HG02973 (cell line): ENCODE measurements around the gene PCCA.

Experiments
- ATAC-seq: cut with Tn5 transposase; IDR thresholded peaks from one replicate; pipeline ENCODE4 v1.9.1; 2021; ENCODE audit warnings: moderate library complexity; ENCODE audit not compliant: unreplicated experiment

The PCCA gene

GRCh38 chr13:100534911-100535310, 446.0 kb downstream of the PCCA start:
- no peak for ATAC-seq

DNA sequence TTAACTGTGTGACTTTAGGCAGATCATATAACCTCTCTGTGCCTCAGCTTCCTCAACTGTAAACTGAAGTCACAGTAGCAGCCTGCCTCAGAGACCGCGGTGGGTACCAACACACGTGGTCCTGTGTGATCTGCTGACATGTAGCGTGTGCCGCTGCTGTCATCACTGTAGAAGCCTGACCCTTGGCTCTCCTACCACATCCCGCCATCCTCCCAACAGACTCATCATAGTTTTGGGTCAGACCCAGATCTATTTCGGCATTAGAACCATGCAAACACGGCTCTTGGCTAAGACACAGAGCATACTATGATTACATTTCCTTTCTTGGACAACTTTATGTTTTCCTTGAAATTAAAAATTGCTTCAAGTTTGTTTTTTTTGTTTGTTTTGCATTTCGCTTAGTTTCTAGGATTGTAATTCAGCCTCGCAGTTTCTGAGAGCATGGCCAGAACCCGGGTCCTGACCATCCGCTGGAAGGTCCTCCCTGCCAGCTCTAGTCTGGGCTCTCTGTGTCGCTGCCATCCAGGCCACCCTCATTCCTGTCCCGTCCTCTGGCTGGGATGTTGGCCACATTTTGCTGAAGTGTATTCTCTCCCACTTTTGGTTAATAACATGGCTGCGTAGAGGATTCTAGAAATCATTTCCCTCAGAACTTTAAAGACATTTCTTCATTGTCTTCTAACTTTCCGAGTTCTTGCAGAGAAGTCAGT, 446.7 kb downstream of the PCCA start:
- ATAC-seq, result no peak

DNA sequence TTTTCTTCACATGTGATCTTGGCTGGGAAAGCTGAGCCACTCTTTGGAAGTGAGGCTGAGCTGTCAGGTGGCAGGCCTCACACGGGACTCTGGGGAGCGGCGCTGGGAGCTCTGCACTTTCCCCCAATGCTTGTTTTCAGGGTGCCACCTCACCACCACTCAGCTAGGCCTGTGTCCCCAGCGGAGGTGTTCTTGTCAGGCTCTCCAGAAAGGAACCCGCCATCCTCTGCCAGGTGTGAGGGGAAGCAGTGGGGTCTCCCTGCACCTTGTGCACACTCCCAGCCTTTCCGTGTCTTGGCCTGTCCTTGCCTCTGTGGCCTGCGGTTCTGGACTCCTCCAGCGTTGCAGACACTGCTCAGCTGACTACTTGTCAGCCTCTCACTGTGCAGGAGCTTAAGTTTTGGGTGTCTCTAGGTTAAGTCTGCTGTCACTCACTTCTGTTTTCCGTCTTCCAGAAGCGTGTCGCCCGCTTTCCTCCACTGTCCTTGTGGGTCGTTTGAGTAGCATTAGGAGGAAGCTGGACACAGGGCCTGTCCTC, 447.8 kb downstream of the PCCA start:
- ATAC-seq, result no peak

DNA sequence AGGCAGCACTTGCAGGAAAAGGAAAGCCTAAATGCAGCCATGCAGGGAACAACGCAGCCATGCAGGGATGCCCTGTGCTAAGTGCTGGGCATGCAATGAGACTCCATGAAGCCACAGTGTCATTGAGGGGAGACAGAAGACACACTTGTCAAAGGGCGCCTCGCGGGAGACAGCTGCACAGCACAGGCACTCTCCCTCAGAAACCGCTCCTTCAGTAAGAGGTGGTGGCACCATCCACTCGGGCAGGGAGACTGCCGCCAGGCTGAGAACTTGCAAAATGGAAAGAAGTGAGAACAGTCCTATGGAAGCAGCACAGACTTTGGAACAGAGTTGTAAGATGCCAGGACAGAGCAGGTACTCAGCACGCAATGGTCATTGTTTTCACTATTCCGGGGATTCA, 448.6 kb downstream of the PCCA start:
- no peak for ATAC-seq

DNA sequence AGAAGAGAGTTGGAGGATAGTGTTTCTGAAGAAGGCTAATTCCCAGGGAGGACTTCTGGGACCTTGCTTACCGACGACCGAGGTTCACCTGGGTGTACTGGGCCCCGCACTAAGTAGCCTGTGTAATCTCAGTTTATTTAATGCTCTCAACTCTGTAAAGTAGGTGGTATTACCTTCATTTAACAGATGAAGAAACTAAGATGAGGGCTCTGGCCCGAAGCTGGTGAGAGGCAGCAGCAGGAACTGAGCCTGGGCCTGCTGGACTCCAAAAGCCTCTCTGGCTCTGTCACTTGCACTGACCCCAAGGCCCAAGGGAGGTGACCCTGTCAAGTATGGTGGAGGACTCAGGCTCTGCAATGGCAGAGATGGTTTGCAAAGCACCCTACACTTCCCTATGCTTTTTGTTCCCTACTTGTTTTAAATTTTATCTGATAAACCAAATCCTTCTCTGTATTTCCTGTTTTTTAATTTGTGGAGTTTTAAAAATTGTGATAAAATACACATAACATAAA, 449.1 kb downstream of the PCCA start:
- ATAC-seq, result no peak

DNA sequence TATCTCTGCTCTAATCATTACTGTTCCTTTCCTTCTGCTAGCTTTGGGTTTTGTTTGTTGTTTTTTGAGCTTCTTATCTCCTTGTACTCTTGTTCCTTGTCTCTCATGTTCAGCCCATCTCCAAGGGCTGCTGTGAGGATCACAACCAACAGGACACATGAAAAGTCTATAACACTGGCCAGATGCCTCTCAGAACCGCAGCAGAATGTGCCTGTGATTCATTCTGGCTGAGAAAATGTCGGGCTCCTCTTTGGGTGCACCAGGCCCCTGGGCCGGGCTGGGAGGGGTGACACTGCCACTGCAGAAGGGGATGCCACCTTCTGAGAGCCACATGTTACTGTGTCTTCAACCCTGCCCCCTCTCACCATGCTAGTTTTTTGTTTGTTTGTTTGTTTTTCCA, 451.7 kb downstream of the PCCA start:
- ATAC-seq, result no peak

DNA sequence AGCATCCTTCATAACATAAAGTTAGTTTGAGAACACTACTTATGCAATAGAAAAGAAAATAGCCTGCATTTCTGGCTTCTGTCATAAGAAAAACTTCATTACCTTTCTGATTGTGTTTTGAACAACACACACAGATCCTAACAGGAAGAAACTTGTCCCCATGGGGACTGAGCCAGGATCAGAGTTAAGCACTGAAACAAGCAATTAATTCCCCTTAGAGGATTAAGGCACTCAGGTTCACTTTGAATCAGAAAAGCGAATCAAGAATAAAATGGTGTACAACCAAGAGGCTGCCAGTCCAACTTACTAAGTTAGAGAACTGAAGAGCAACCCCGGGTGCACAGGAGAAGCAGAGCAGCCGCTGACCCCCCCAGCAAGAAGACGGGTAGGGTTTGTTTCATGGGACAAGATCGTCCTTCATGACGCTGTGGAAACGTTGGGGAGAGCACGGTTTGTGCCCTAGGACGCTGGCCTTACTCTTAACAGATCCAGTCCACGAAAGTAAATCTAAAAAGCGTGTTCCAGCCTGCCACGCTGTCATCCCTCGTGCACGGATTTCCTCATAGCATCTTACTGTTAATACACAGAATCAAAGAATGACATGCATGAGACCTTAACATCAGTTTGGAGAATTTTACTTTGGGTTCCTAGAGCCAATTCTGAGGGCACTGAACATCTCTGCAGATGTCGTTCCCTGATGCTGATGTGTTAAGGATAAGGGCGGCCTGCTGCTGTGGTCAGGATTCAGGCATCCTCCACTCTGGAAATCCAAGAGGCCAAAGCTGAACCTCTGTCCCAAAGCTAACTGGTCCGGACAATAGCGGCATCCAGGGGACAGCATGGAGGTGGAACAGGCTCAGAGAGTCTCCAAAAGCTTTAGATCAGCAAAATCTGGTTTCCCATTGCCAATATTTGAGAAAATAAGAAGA, 453.3 kb downstream of the PCCA start:
- ATAC-seq, result no peak

DNA sequence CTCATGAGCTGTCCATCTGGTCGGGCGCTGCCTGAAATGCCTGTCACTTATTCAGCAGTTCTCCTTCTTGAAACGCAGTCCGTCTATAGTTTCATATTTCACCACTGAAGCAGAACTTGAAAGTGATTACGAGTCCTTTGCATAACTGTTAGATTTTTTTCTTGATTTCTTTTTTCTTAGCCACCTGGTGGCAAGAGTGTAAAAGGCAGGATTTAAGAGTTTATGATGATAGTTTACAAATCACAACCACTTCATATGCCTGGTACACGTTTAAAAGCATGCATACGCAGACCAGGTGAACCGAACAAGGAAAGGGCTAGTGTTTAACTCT, 453.9 kb downstream of the PCCA start:
- ATAC-seq, result peak; percentile 90

DNA sequence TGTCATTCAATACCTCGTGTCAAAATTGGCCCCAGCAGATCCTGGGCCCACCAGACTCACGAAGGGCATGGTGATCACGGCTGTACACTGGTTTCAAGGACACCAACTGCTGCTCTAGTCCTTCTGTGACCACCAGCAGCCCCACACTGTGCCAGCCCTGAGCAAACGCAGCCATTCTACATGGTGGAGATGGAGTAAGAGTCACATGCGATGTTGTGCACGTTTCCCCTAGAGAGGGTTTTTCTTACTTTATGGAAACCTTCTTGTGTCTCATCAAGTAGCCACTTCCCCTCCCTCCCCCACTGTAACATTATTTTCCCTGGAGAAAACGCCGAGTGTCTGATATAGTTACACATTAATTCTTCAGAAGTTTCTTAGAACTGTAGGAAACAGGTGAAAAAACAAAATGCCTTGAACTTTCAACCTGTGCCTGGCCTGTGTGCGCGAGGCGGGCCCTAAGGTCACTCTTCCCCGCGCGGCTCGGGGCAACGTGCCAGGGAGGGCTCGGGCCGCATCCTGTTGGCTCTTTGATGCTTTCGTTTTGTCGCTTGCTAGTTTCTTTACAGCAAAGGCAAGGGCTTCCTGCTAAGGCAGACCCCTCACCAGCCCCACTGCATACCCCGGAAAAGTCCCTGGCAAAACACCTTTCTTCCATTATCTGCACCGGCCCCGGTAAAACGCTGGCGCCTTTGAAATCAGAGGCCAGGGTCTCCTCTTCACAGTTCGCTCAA, 455.1 kb downstream of the PCCA start:
- ATAC-seq, result no peak

DNA sequence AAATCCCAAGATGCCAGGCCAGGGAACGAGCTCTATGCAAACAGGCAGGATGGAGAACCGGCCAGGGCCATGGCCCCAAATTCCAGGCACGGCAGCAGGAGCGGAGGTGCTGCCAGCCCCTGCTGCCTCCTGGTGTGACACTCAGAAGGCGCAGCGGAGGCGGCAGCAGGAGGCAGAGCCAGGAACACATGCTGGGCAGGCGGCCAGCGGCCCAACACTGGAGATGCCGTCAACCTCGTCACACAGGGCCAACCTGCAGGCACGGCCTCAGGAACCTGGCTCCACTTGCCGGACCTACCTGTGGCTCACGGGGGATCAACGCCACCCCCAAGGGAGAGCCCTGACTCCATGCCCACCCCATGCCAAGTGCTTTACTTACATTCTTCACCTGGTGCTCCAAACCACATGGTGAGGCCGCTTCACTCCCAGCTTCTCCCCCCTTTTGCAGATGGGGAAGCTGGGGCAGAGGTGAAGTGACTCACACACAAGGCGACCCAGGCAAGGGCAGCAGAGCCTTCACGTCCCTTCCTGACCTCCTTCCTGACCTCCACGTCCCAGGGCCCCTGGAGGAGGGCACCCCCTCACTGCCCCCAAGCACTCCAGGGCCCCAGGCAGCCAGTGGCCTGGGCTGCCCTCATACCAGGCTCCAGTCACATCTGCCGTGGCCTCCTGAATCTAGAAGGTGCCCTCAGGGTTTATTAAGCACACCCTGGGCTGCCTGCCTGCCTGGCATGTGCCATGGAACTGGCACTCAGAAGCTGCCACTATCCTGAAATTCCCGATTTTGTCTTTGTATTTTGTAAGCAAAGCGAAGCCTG, 456.2 kb downstream of the PCCA start:
- no peak for ATAC-seq

DNA sequence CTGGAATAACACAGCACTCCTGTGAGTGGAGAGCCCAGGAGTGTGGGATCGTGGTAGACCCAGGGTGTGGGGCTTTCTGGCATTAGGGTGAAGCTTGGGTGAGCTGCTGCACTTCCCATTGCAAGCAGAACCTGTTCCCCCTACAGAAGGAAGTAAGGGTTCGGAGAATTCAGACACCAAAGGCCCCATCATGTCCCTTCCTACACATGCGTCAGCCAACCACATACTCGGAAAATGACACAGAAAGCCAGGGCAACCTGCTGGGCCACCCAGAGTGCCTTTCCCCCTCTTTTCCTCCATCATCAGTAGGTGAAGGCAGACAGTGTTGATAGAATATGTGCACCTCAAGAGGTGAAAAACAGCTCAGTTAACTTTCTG, 456.8 kb downstream of the PCCA start:
- no peak for ATAC-seq

- ATAC-seq, result no peak
These were observed 458.0 kb downstream of the PCCA start for GRCh38 chr13:100546713-100547405.

- no peak for ATAC-seq
These were observed 458.9 kb downstream of the PCCA start for GRCh38 chr13:100547791-100548201.

GRCh38 chr13:100549316-100549715, 460.4 kb downstream of the PCCA start:
- ATAC-seq, result no peak

GRCh38 chr13:100552755-100553154, 463.9 kb downstream of the PCCA start:
- no peak for ATAC-seq

- ATAC-seq, result no peak
These were observed 471.0 kb downstream of the PCCA start for GRCh38 chr13:100559886-100560285.

DNA sequence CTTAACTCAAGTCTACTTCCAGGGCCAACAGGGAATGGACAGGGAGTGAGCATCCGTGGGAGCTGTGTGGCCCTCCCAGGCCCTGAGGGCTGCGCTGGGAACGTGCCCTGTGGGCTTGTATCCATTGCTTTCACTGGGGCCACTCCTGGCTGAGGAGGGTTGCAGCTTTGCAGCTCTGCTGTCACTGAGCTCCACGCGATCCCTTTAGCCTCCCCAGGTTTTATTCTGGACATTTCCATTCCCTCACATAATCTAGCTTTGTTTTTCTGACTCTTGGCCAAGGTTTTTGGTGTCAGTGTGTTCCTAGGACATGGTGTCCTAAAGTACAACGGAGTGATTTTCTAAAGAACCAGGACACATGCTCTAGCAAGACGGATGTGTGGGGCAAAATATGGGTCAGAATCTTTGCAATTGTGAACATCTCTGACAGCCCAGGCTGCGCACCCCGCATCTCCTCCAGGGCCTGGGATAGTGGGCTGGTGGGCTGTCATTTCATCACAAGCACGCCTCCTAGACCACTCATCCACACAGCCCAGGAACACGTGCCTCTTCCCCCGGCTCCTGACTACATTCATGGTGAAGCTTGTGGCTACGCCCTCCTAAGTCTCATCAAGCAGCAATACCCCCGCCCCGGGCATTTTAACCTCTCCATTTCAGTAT, 471.7 kb downstream of the PCCA start:
- ATAC-seq, result no peak

- ATAC-seq, result no peak
These were observed 472.2 kb downstream of the PCCA start for GRCh38 chr13:100561158-100561499.

DNA sequence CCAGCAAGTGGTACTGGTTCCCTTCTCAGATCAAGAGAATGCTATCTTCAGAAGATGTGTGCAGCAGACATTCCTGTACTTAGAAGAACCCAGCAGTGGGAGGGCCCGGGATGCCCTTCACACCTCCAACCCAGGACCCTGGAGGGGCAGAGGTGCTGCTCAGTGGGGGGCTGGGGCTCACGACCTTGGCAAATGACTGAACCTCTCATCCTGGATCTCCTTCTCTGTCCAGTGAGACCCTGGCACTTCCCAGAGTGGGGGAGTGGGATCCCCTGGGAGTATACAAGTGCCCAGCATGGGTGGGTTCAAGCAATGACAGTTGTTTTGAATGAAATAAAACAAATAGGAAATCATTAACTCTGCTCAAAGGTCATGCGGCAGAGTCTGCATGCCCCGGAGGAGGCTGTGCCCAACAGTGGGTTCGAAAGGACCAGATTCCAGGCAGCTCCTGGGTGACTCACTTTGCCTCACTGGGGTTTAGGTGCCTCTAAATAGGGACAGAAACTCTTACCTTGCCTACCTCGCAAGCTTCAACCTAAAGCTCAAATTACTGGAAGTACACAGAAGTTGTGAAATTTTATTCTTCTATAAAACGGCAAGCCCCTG, 472.8 kb downstream of the PCCA start:
- no peak for ATAC-seq
